T-helper 9 cell (primary cell): ENCODE measurements around the gene FBXW2.

Source experiments
- DNase-seq: peaks from one replicate; pipeline ENCODE4 v3.0.0-alpha.2; 2020

FBXW2 gene

DNA sequence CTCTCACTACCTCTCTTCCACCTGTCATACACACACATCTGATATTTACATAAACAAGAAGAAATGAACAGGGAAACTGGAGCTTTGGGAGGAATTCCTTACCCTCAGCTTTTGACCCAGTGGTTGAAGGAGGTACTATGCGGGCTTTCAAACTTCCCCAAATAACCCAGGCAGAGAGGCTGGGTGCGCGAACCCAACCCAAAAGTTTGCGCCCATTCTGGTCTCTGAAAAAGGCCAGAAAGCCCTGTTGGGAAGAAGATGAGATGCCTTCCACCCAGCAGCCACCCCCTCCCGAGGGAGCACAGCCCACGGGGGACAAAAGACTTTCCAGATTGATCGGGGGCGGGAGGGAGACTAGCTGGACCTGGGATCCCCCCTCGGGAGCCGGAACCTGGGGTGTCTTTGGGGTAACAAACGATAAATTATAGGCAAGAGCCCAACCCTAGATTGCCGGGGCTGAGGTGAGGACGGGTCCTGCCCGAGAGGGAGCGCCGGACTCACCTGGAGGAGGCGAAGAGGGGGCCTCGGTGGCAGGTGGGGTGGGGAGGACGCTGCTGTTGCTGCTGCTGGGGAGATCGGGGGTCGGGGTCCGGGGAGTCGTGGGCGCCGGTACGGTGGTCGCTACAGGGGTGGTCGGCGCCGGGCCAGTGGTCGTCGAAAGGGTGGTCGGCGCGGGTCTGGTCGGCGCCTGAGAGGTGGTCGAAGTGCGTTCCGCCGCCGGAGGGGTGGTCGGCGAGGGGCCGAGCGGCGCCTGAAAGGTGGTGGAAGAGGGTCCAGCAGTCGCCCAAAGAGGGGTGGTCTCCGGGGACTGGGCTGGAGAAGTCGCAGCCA is 79.7 kb downstream of the FBXW2 start:
- peak; percentile 14 for DNase-seq

DNA sequence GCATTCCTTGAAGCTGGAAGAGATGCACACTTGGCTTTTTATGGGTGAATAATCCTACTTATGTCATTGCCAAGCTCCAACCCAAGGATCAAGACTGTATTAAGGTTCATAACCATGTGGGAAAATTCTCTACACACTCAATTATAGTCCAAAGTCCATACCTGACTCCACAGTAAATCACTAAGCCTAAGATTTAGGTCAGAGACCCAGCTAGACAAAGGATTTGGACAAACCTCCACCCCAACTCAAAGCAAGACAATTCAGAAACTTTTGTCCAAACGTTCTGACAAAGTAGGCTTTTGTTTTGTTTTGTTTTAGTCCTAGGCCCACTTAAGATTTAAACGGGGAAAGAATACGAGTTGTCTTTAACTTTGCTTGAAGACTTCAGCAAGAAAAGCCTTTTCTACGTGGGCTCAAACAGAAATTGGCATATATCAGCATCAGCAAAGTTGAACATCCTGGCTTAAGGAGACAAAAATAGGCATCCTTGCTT is 80.6 kb downstream of the FBXW2 start:
- DNase-seq, result no peak

DNA sequence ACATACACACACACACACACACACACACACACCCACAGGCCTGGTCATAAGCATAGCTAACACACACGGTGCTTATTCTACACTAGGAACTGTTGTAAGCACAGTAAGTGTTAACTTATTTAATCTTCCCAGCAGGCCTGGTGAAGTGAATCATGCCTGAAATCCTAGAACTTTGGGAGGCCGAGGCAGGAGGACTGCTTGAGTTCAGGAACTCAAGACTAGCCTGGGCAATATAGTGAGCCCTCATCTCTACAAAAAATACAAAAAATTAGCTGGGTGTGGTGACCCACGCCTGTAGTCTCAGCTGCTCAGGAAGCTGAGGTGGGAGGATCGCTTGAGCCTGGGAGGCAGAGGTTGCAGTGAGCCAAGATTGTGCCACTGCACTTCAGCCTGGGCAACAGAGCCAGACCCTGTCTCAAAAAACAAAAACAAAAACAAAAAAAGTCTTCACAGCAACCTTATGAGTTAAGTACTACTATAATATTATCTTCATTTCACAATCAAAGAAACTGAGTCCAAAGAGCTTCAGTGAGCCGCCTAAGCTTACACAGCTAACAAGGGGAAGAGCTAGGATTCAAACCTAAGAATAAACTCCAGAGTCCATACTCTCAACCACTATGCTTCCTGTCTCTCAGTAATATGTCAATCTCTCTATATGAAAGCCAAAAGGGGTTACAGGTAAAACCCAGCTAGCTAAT is 81.2 kb downstream of the FBXW2 start:
- no peak for DNase-seq

DNA sequence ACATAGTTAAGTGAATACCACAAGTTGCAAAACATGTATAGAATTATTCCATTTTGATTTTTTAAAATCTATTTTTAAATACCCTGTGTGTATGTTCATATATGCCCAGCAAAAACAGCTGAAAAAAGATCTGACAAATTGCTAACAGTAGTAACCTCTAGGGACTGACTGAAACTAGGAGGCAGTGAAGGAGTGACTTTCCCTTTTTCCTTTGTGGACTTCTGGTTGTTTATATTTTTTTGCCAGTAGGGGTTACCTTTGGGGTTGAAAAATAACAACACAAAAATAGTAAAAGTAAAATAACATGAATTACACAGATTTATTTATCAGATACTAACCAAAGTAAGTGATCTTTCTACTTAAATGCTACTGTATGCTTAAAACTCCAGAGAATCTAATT is 81.9 kb downstream of the FBXW2 start:
- no peak for DNase-seq

DNA sequence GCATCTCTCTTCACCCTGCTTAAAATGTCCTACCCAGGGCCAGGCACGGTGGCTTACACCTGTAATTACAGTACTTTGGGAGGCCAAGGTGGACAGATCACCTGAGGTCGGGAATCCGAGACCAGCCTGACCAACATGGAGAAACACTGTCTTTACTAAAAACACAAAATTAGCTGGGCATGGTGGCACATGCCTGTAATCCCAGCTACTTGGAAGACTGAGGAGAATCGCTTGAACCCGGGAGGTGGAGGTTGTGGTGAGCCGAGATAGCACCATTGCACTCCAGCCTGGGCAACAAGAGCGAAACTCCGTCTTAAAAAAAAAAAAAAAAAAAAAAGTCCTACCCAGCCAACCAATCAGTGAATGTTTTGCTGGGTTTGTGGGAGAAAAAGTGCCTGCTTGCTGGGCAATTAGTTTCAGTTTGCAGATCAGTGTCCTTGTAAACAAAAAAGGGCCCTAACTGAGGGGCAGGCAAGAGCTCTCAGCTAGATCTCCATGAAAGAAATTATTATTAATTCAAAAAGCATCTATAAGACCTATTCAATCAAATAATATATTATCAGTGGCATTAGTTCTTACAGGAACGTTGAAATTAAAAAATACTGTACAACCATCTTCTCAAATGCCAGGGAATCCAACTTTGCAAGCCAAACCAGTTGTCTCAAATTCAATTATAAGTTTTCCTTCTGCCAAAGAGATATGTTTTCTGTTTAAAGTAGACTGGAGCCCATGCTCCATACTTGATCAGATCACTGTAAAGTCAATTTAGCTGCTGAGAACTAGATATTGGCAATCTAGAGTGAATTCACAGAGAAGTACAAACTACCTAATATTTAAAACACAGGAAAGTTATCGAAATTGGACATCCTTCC is 82.9 kb downstream of the FBXW2 start:
- no peak for DNase-seq

DNA sequence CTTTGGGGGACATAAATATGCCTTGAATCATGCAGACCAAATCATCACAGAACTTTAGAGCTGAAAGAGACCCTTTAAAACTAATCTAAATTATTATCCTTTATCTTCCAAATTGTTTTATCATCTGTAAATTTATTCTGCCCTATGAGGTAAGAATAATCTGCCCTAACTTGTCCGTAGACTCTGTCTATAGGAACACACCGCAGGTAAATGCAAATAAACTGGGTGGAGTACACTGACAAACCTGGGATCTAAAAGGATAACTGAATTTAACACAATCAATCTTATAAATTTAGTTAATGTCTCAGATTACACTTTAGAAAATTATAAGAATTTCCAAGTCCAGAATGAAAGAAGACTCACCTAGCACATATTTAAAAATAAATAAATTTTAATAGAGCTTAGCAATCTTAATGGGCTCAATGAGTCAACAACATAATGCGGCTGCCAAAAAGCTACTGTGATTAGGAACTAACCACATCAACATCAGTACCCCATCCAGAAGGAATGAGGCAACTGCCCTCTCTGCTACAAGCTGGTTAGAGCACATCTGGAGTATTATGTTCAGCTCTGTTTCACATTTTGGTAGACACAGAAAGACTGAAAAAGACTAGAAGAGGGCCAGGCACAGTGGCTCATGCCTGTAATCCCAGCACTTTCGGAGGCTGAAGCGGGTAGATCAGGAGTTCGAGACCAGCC is 84.5 kb downstream of the FBXW2 start:
- no peak for DNase-seq

DNA sequence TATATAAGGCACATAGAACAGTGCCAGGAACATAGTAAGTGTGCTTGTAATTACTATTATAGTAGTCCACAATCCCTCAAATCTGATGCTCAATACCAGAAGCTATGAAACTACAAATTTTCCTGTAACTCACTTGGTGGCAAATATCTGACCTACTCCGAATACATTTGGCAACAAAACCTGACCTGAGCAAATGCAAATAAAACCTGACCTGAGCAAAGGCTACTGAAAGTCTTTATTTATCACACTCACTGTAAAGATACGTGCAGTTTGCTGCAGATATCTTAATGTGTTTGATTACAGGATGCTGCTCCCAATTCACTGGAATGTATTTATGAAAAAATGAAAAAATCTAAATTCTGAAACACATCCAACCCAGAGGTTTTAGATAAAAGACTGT is 86.0 kb downstream of the FBXW2 start:
- no peak for DNase-seq
